AG04450 (cell line): ENCODE results near the gene GAR1. TPM values are rescaled to one million over a fixed set of nuclear protein-coding genes. Genes with fewer than 3 reads are reported as not detected.
"Not testable (repeated sequence)": the region's sequence is repeated elsewhere in the genome, so short reads cannot be mapped to it uniquely, and the experiment has no call there.

Experiments used
- CTCF ChIA-PET: fragments of 300-600, 350-600 bp; formaldehyde crosslinking; extraction: SDS; loops from one replicate; lab custom pipeline; 2022; ENCODE audit warnings: antibody characterized with exemption, inconsistent platforms; lab: Charles Lee
- POLR2A ChIA-PET: fragments of 350-600 bp; formaldehyde crosslinking; extraction: SDS; loops from one replicate; lab custom pipeline; 2021; ENCODE audit warnings: antibody characterized with exemption, inconsistent platforms; lab: Yijun Ruan, JAX
- DNase-seq: peaks from one replicate; pipeline ENCODE4 v3.0.0-alpha.2; 2011; ENCODE audit warnings: low read depth, low spot score
- H3K27ac ChIP-seq: one replicate; pipeline ENCODE4 v1.5.1; 2012; ENCODE audit warnings: low read depth, low read length, control low read depth
- H3K27me3 ChIP-seq: one replicate; pipeline ENCODE4 v1.6.0; 2012; ENCODE audit warnings: low read length; ENCODE audit not compliant: control insufficient read depth, insufficient read depth
- H3K4me3 ChIP-seq: 2 replicates; pipeline ENCODE4 v1.5.1; 2011; ENCODE audit warnings: mild to moderate bottlenecking, low read depth, low read length, control low read depth
- H3K9me3 ChIP-seq: 2 replicates; pipeline ENCODE4 v1.5.1; 2012; ENCODE audit warnings: low read length; ENCODE audit not compliant: control insufficient read depth, insufficient read depth
- polyA plus RNA-seq: library from polyadenylated mRNA; depleted of rRNA; stranded (reverse); fragments of >200 nt; gene quantifications from 2 replicates; pipeline ENCODE4 v1.2.3, GENCODE V29; 2011
- TF ChIP-seq, protein P1 (sequence below): IDR thresholded peaks from 2 replicates; pipeline ENCODE4 v1.5.1; 2011; ENCODE audit warnings: low read depth, low read length, control low read depth, inconsistent platforms

GAR1 gene
- polyA plus RNA-seq, 1 experiment: 23.7 TPM

DNA sequence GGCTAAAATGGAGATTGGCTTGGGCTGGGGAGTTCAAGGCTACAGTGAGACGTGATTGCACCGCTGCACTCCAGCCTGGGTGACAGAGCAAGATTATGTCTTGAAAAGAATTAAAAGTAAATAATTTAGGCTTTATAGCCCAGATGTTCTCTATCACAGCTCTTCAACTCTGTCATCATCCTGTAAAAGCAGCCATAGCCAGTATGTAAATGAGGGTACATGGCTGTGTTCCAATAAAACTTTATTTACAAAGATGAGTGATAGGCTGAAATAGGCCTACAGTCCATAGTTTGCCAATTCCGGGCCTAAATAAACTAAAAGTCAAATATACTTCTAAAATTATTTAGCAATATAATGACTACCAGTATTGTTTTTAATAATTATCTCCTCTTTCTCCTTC is 21.4 kb downstream of the GAR1 start:
- Histone ChIP-seq H3K27me3 (no peaks in the 10 kb centered on the region), H3K27ac (no peak overlapping the region), H3K9me3 (no peaks in the 10 kb centered on the region), H3K4me3 (no peak overlapping the region)
- ChIA-PET CTCF (no interaction called here), POLR2A (no interaction called here)
- no peak for DNase-seq
- TF ChIP-seq, protein P1, sequence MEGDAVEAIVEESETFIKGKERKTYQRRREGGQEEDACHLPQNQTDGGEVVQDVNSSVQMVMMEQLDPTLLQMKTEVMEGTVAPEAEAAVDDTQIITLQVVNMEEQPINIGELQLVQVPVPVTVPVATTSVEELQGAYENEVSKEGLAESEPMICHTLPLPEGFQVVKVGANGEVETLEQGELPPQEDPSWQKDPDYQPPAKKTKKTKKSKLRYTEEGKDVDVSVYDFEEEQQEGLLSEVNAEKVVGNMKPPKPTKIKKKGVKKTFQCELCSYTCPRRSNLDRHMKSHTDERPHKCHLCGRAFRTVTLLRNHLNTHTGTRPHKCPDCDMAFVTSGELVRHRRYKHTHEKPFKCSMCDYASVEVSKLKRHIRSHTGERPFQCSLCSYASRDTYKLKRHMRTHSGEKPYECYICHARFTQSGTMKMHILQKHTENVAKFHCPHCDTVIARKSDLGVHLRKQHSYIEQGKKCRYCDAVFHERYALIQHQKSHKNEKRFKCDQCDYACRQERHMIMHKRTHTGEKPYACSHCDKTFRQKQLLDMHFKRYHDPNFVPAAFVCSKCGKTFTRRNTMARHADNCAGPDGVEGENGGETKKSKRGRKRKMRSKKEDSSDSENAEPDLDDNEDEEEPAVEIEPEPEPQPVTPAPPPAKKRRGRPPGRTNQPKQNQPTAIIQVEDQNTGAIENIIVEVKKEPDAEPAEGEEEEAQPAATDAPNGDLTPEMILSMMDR: no peak

DNA sequence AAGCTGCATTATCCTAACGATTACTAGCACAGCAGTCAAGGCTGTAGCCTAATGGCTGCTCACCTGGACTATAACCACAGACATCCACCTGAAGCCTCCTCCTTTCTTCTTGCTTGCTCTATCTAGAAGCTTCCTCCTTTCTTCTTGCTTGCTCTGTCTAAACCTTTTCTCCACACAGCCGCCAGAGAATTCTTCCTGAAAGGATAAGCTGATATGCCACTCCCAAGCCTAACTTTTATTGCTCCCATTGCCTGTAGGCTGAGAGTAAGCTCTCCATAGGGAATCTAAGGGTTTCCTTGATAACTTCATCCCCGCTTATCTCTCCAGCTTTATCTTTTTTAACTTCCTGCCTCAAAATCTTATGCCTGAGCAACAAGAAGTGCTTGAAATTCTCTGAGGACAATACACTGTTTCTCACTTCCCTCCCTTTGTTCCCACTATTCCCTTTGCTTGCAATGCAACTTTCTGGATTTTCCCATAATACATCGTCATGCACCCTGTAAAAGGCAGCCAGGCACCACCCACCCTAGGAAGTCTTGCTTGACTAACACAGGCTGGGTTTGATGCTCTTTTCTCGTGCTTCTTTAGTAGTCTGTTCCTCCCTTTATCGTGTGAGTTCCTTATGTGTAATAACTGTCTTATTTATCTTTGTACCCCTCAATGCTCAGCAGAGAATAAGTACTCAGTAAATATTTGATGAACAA is 31.0 kb downstream of the GAR1 start:
- no peak for DNase-seq
- CTCF ChIA-PET: interaction anchor here (1.3 kb wide), 1 partner anchor 425 kb away, joined by 3 read pairs; no protein-coding TSS in a partner anchor
- no peak overlapping the region for H3K4me3 ChIP-seq
- POLR2A ChIA-PET: no interaction called here
- TF ChIP-seq, protein P1: no peak
- no peaks in the 10 kb centered on the region for H3K27me3 ChIP-seq
- H3K9me3 ChIP-seq: no peaks in the 10 kb centered on the region
- no peak overlapping the region for H3K27ac ChIP-seq

- ChIA-PET POLR2A (no interaction called here), CTCF (no interaction called here)
Observed at GRCh38 chr4:109847896-109848442, 32.4 kb downstream of the GAR1 start, which contains the start of gene LRIT3. Gene LRIT3 (plus strand): TSS chr4:109848107. CDS start chr4:109848202, 95 bp downstream.

GRCh38 chr4:109848501-109848900 is 32.9 kb downstream of the GAR1 start:
- CTCF ChIA-PET: no interaction called here
- TF ChIP-seq, protein P1: no peak
- no peak overlapping the region for H3K4me3 ChIP-seq

More at GRCh38 chr4:109847896-109848442, 32.4 kb downstream of the GAR1 start, which contains the start of gene LRIT3:
- DNase-seq: no peak
- Histone ChIP-seq H3K27ac (no peak within 1 kb of the TSS), H3K9me3 (no peaks in the 10 kb centered on the region), H3K4me3 (no peak within 1 kb of the TSS), H3K27me3 (no peaks in the 10 kb centered on the region)
- TF ChIP-seq, protein P1: no peak

DNA sequence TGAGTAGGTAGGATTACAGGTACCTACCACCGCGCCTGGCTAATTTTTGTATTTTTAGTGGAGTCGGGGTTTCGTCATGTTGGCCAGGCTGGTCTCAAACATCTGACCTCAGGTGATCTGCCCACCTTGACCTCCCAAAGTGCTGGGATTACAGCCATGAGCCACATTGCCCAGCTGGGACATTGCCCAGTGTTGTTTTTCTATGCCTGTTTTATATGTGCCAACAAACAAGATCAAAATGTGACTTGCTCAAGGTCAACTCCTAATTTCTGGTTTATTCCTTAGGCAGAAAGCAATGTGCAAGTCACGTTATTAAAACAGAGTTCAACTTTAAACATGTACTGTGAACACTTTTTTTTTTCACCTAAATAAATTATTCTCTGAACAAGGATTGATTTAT is 35.0 kb downstream of the GAR1 start:
- ChIA-PET POLR2A (no interaction called here), CTCF (no interaction called here)
- no peak for DNase-seq
- Histone ChIP-seq H3K27me3 (no peaks in the 10 kb centered on the region), H3K27ac (no peak overlapping the region), H3K4me3 (no peak overlapping the region), H3K9me3 (no peaks in the 10 kb centered on the region)
- TF ChIP-seq, protein P1: no peak

More at GRCh38 chr4:109848501-109848900, 32.9 kb downstream of the GAR1 start:
- POLR2A ChIA-PET: no interaction called here
- no peaks in the 10 kb centered on the region for H3K9me3 ChIP-seq
- no peak overlapping the region for H3K27ac ChIP-seq
- no peak for DNase-seq
- no peaks in the 10 kb centered on the region for H3K27me3 ChIP-seq

GRCh38 chr4:109859426-109860300 is 44.1 kb downstream of the GAR1 start:
- not testable (repeated sequence) for DNase-seq

More at GRCh38 chr4:109859426-109860300, 44.1 kb downstream of the GAR1 start:
- H3K4me3 ChIP-seq, POLR2A ChIA-PET, H3K27ac ChIP-seq, CTCF ChIA-PET, H3K27me3 ChIP-seq, H3K9me3 ChIP-seq: not testable (repeated sequence)
